Sigmoid colon (tissue), 7 donors: ENCODE results near the gene SEMA7A. TPM values are rescaled to one million over a fixed set of nuclear protein-coding genes. Genes with fewer than 3 reads are reported as not detected.

Source experiments
- DNase-seq: peaks from one replicate; pipeline ENCODE4 v3.0.0-alpha.2; 2019
- H3K27ac ChIP-seq, 4 donors: fragments of 200-600 bp; sonication (generic); one replicate each; pipeline ENCODE4 v1.5.1; 2016 to 2019; ENCODE audit warnings: mild to moderate bottlenecking in 1 of 4
- H3K27me3 ChIP-seq, 3 donors: fragments of 200-600 bp; sonication (generic); one replicate each; pipeline ENCODE4 v1.5.1; 2019; ENCODE audit warnings: mild to moderate bottlenecking in 1 of 3
- H3K36me3 ChIP-seq, 4 donors: fragments of 200-600 bp; sonication (generic); one replicate each; pipeline ENCODE4 v1.5.1; 2016 to 2019
- H3K4me1 ChIP-seq, 4 donors: fragments of 200-600 bp; sonication (generic); one replicate each; pipeline ENCODE4 v1.5.1; 2017 to 2019
- H3K4me3 ChIP-seq, 4 donors: fragments of 200-600 bp; sonication (generic); one replicate each; pipeline ENCODE4 v1.5.1; 2017 to 2019; ENCODE audit warnings: mild to moderate bottlenecking in 2 of 4, moderate library complexity in 1 of 4
- H3K9me3 ChIP-seq, 4 donors: fragments of 200-600 bp in 3 of 4; sonication (generic) in 3 of 4; one replicate each; pipeline versions ENCODE4 v1.5.1 to v1.6.1; 2013 to 2019
- CTCF ChIP-seq, 4 experiments: fragments of 450-650 bp in 3 of 4; fragments of 200-600 bp in 1 of 4; IDR thresholded peaks; one replicate each; pipeline ENCODE4 v1.5.1; 2016 to 2019; ENCODE audit warnings: antibody characterized with exemption in 4 of 4, mild to moderate bottlenecking in 3 of 4, moderate library complexity in 2 of 4
- EP300 ChIP-seq, 4 donors: sonication (generic); formaldehyde crosslinking; IDR thresholded peaks; one replicate each; pipeline ENCODE4 v1.6.1; 2017; ENCODE audit warnings: antibody characterized with exemption in 4 of 4
- POLR2A ChIP-seq, 2 donors: fragments of 450-650 bp; IDR thresholded peaks; one replicate each; pipeline ENCODE4 v1.6.1; 2016; ENCODE audit warnings: antibody characterized with exemption in 2 of 2, mild to moderate bottlenecking in 2 of 2, moderate library complexity in 2 of 2
- POLR2AphosphoS5 ChIP-seq, 4 donors: sonication (generic); formaldehyde crosslinking; IDR thresholded peaks; one replicate each; pipeline ENCODE4 v1.6.1; 2017; ENCODE audit warnings: antibody characterized with exemption in 4 of 4
- WGBS, 2 donors: extraction: QIAGEN DNeasy Blood & Tissue Kit; methylation state at CpG; one replicate each; pipeline ENCODE4 v1.1.7; 2013; 5-methylcytosine and 5-hydroxymethylcytosine counted together
- intact Hi-C: fragments of 100-400 bp; cut with DNase I; formaldehyde crosslinking; loops from one replicate; pipeline ENCODE4 v1.15.1; 2023
- polyA plus RNA-seq, 3 donors: library from polyadenylated mRNA; stranded (reverse); fragments of 200-250 nt; gene quantifications; one replicate each; pipeline ENCODE4 v1.2.3, GENCODE V29; 2013
- total RNA-seq, 4 donors: library from RNA; depleted of rRNA; stranded (reverse); fragments of >200 nt; gene quantifications; one replicate each; pipeline ENCODE4 v1.1.0, GENCODE V29; 2016
- donor health status: healthy with polysubstance abuse.
- donor health status: Bipolar disorder and iron deficiency.
- donor health status: healthy.

SEMA7A gene
- total and polyA plus RNA-seq, 7 donors, result 0.28 to 9.8 (median 1.2) TPM; not detected in 1

- H3K36me3 ChIP-seq, result no peaks in the 10 kb centered on the region
- no peak for TF ChIP-seq POLR2A (IDR thresholded peaks at IDR 0.05)
- no peak for TF ChIP-seq POLR2AphosphoS5 (IDR thresholded peaks at IDR 0.05)
- no peak for TF ChIP-seq CTCF (IDR thresholded peaks at IDR 0.05)
- TF ChIP-seq EP300 (IDR thresholded peaks at IDR 0.05), result no peak
- intact Hi-C loops, result loop anchor here (2.0 kb wide), 1 partner anchor 55 kb away; no protein-coding TSS in a partner anchor
- no peaks in the 10 kb centered on the region for H3K9me3 ChIP-seq
- no peak for DNase-seq
- peaks cover 0 to 8% (median 0%) of the 10 kb centered on the region in 3 donors for H3K27me3 ChIP-seq
- no peak overlapping the region for H3K27ac ChIP-seq
- 44 to 69% methylated on average over 8 of the region's 8 CpGs for WGBS, 2 donors
- H3K4me1 ChIP-seq, result no peaks in the 10 kb centered on the region
- no peak overlapping the region for H3K4me3 ChIP-seq
These were observed 49.8 kb downstream of the SEMA7A start for GRCh38 chr15:74383695-74384565.

GRCh38 chr15:74383286-74383685 lies 50.5 kb downstream of the SEMA7A start:
- Histone ChIP-seq H3K27ac (no peak overlapping the region), H3K27me3 (peaks cover 0 to 8% (median 0%) of the 10 kb centered on the region in 3 donors), H3K9me3 (no peaks in the 10 kb centered on the region), H3K4me3 (no peak overlapping the region), H3K4me1 (no peaks in the 10 kb centered on the region), H3K36me3 (no peaks in the 10 kb centered on the region)
- WGBS, 2 donors, result 92 to 93% methylated on average over 4 of the region's 4 CpGs
- intact Hi-C loops, result loop anchor here (2.0 kb wide), 1 partner anchor 56 kb away; no protein-coding TSS in a partner anchor
- DNase-seq, result no peak
- TF ChIP-seq CTCF (IDR thresholded peaks at IDR 0.05) (no peak), POLR2A (IDR thresholded peaks at IDR 0.05) (no peak), POLR2AphosphoS5 (IDR thresholded peaks at IDR 0.05) (no peak)

GRCh38 chr15:74382004-74382816 lies 51.5 kb downstream of the SEMA7A start:
- WGBS, 2 donors, result 45 to 46% methylated on average over 13 of the region's 13 CpGs

GRCh38 chr15:74381481-74381880 lies 52.3 kb downstream of the SEMA7A start:
- intact Hi-C loops, result no loop called here

More at GRCh38 chr15:74382004-74382816, 51.5 kb downstream of the SEMA7A start:
- intact Hi-C loops, result loop anchor here (2.0 kb wide), 1 partner anchor 57 kb away; no protein-coding TSS in a partner anchor
- H3K27me3 ChIP-seq, result peaks cover 0 to 8% (median 0%) of the 10 kb centered on the region in 3 donors
- no peaks in the 10 kb centered on the region for H3K36me3 ChIP-seq
- no peak for TF ChIP-seq POLR2A (IDR thresholded peaks at IDR 0.05)
- no peak for TF ChIP-seq EP300 (IDR thresholded peaks at IDR 0.05)
- peak; percentile 27 to 75 (median 72) for TF ChIP-seq CTCF (IDR thresholded peaks at IDR 0.05)
- H3K4me1 ChIP-seq, result no peaks in the 10 kb centered on the region
- H3K9me3 ChIP-seq, result no peaks in the 10 kb centered on the region
- peak; percentile 86 for DNase-seq
- no peak overlapping the region for H3K4me3 ChIP-seq
- H3K27ac ChIP-seq, result no peak overlapping the region

GRCh38 chr15:74381190-74381453 lies 52.6 kb downstream of the SEMA7A start:
- Histone ChIP-seq H3K4me3 (no peak overlapping the region), H3K4me1 (no peaks in the 10 kb centered on the region), H3K9me3 (no peaks in the 10 kb centered on the region), H3K27me3 (peaks cover 0 to 8% (median 0%) of the 10 kb centered on the region in 3 donors), H3K27ac (no peak overlapping the region), H3K36me3 (no peaks in the 10 kb centered on the region)
- WGBS, 2 donors, result 79 to 87% methylated on average over 2 of the region's 2 CpGs
- DNase-seq, result no peak
- intact Hi-C loops, result no loop called here
- TF ChIP-seq EP300 (IDR thresholded peaks at IDR 0.05) (no peak), POLR2A (IDR thresholded peaks at IDR 0.05) (no peak), CTCF (IDR thresholded peaks at IDR 0.05) (no peak), POLR2AphosphoS5 (IDR thresholded peaks at IDR 0.05) (no peak)

More at GRCh38 chr15:74381481-74381880, 52.3 kb downstream of the SEMA7A start:
- DNase-seq, result no peak
- Histone ChIP-seq H3K9me3 (no peaks in the 10 kb centered on the region), H3K4me3 (no peak overlapping the region), H3K27me3 (peaks cover 0 to 8% (median 0%) of the 10 kb centered on the region in 3 donors), H3K27ac (no peak overlapping the region), H3K4me1 (no peaks in the 10 kb centered on the region), H3K36me3 (no peaks in the 10 kb centered on the region)
- TF ChIP-seq POLR2A (IDR thresholded peaks at IDR 0.05), result no peak
- 86 to 95% methylated on average over 5 of the region's 5 CpGs for WGBS, 2 donors
